ENCODE results near the gene DNAJB6. TPM values are rescaled to one million over a fixed set of nuclear protein-coding genes. Genes with fewer than 3 reads are reported as not detected.

Gene DNAJB6
- total RNA-seq, 1 donor from 2014 or later: 97.2 TPM

DNA sequence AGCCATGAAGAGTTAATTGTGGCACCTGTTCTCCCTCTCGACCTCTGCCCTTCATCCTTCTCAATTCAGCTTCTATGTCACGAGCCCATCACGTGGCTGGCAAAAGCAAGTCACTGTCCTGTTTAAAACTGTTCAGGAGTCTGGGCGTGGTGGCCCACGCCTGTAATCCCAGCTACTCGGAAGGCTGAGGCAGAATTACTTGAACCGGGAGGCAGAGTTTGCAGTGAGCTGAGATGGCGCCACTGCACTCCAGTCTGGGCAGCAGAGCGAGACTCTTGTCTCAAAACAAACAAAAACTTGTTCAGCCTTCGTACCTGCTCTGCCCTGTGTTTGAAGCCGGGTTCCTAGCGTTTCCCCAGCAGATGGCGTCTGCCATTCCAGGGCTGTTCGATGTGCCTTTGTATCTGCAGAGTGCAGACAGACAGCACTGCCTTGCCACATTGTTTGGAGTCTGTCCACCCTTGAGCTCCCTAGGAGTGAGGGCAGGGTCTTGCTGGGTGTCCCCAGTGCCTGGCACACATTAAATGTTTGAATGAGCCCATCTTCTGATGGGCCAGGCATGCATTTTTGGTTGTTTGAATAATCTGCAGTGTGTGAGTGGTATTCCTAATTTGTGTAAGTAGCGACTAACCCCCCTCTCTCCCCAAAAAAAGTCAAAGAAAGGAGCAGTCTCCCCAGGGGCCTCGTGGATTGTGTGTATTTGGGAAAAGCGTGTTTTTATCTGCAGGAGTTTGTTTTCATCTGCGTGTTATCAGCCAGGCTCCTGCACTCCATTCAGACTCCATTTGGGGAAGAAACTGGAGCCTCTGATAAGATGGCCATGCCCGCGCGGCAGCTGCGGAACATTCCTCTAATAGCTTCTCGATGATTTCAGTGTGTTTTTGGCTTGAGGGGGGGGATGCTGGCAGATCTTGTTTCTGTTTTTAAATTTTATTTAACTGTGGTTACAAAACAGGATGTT is 61.2 kb downstream of the DNAJB6 start:
- Mint-ChIP-seq H3K4me3 (peak overlapping the region; percentile 32), H3K36me3 (peaks cover 22% of the 10 kb centered on the region), H3K9me3 (no peaks in the 10 kb centered on the region), H3K27me3 (no peaks in the 10 kb centered on the region), H3K4me1 (ENCODE audit: unreplicated experiment) (peaks cover 16% of the 10 kb centered on the region), H3K27ac (peak overlapping the region; percentile 88)
- no peak for DNase-seq (ENCODE audit: extremely low spot score, unreplicated experiment)
- TF ChIP-seq, protein P1, sequence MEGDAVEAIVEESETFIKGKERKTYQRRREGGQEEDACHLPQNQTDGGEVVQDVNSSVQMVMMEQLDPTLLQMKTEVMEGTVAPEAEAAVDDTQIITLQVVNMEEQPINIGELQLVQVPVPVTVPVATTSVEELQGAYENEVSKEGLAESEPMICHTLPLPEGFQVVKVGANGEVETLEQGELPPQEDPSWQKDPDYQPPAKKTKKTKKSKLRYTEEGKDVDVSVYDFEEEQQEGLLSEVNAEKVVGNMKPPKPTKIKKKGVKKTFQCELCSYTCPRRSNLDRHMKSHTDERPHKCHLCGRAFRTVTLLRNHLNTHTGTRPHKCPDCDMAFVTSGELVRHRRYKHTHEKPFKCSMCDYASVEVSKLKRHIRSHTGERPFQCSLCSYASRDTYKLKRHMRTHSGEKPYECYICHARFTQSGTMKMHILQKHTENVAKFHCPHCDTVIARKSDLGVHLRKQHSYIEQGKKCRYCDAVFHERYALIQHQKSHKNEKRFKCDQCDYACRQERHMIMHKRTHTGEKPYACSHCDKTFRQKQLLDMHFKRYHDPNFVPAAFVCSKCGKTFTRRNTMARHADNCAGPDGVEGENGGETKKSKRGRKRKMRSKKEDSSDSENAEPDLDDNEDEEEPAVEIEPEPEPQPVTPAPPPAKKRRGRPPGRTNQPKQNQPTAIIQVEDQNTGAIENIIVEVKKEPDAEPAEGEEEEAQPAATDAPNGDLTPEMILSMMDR (conservative IDR thresholded peaks at IDR 0.05): peak; percentile 69

DNA sequence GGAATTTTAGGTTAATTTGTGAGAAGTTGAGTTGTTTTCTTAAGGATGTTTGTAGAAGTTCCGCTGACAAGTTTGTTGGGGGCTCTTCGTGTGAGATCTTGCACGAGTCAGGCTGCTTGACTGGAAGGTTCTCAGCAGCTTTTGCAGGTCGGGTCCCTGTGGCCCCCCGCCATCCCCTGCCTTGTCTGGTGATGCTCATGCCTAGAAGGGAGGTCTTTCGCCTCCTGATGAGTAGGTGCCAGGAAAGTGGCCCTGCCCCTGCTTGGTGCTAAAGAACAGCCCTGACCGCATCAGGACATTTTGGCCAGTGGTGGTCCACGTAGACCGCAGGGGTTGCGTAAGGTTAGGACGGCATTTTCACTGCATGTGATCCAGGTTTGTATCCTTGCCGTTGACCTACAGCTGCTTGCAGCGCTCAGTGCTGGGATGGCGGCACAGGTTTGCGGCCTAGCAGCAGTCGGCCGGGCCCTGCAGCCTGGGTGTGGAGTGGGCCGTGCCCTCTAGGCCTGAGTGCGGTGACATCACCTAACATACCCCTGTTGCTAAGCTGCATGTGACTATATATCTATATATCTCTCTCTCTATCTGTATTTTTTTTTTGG is 62.4 kb downstream of the DNAJB6 start:
- Mint-ChIP-seq H3K4me3 (no peak overlapping the region), H3K4me1 (ENCODE audit: unreplicated experiment) (peaks cover 17% of the 10 kb centered on the region), H3K27ac (peak overlapping the region; percentile 88), H3K36me3 (peaks cover 22% of the 10 kb centered on the region), H3K9me3 (no peaks in the 10 kb centered on the region), H3K27me3 (no peaks in the 10 kb centered on the region)
- TF ChIP-seq, protein P1 (conservative IDR thresholded peaks at IDR 0.05): no peak
- DNase-seq (ENCODE audit: extremely low spot score, unreplicated experiment): no peak

DNA sequence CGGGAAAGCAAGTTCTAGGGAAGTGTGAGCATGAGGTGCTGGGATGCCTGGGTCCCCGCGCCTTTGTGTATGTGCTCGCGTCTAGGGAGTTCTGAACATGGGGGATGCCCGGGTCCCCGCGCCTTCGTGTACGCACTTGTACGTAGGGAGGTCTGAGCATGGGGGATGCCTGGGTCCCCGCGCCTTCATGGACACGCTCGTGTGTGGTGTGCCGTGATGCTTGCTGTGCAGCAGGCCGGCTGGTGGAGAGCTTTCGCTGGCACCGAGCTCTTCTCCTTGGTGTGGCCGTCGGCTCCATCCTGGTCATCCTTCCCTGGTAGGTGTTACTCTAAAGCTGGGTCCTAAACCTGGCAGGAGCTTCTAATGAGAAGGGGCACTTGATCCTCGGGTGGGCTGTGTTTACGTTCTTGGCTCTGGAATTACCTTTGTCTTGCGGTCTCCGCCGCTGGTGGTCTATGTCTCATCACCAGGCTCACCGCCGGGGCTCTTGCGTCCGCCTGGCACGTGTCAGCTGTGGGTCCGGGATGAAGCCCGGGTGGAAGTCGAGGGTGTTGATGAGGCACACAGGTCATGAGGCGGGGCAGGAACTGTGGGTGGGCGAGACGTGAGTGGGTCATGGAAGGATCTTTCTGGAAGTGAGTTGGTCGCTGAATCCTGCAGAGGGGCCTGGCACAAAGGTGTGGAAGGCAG is 63.5 kb downstream of the DNAJB6 start:
- peaks cover 17% of the 10 kb centered on the region for H3K4me1 Mint-ChIP-seq (ENCODE audit: unreplicated experiment)
- H3K9me3 Mint-ChIP-seq: no peaks in the 10 kb centered on the region
- H3K4me3 Mint-ChIP-seq: no peak overlapping the region
- TF ChIP-seq, protein P1 (conservative IDR thresholded peaks at IDR 0.05): no peak
- no peak for DNase-seq (ENCODE audit: extremely low spot score, unreplicated experiment)
- H3K27ac Mint-ChIP-seq: no peak overlapping the region
- H3K36me3 Mint-ChIP-seq: peaks cover 22% of the 10 kb centered on the region
- no peaks in the 10 kb centered on the region for H3K27me3 Mint-ChIP-seq

DNA sequence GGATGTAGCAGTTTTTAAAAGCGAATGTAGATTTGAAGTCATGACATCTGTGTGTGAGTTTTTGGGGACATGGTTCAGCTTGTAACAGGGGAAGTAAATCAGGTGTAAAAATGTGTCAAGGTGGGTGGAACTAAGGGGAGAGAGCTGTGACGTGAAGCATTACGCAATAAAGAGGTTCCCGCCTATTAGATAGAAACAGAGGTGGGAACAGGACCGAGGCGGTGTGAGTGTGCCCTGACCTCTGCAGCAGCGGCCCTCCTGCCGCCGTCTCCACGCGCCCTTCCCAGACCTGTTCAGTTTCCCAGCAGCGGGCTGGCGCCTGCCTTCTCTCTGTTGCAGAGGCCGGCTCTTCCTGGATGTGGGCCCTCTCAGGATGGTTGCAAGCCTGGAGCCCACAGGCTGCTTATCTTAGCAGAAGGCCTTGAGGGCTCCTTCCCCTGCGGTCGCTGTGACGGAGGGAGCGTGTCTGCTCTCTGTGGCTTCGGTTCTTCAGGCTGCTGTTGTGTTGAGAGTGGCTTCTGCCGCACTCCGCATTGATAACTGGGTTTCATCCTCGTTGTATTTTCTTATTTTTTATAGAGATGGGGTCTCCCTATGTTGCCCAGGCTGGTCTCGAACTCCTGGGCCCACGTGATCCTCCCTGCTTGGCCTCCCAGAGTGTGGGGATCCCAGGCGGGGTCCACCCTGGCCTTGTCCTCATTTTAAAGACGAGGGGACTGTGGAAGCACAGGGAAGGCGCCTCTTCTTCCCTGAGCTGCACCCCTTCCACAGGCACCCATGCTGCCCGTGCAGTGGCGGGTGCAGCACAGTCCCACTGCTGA is 65.0 kb downstream of the DNAJB6 start:
- Mint-ChIP-seq H3K27ac (no peak overlapping the region), H3K4me1 (ENCODE audit: unreplicated experiment) (peaks cover 17% of the 10 kb centered on the region), H3K36me3 (peaks cover 22% of the 10 kb centered on the region), H3K4me3 (no peak overlapping the region), H3K9me3 (no peaks in the 10 kb centered on the region), H3K27me3 (no peaks in the 10 kb centered on the region)
- no peak for DNase-seq (ENCODE audit: extremely low spot score, unreplicated experiment)
- TF ChIP-seq, protein P1 (conservative IDR thresholded peaks at IDR 0.05): no peak

DNA sequence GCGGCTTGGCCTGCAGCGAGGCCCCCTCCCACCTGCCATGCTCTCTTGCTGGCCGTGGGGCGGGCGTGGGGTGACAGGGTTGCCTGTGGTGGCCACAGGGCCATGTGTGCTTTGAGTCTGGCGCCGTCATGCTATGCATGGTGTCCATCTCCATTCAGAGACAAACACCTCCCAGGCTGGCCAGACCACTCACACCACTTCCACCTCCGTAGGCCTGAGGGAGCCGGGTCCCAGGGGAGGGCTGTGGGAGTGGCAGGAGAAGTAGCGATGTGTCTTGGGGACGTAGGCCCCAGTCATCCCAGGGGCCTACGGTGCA is 65.5 kb downstream of the DNAJB6 start:
- DNase-seq (ENCODE audit: extremely low spot score, unreplicated experiment): no peak
- no peaks in the 10 kb centered on the region for H3K9me3 Mint-ChIP-seq
- no peak overlapping the region for H3K27ac Mint-ChIP-seq
- H3K4me1 Mint-ChIP-seq (ENCODE audit: unreplicated experiment): peaks cover 17% of the 10 kb centered on the region
- no peak overlapping the region for H3K4me3 Mint-ChIP-seq
- no peaks in the 10 kb centered on the region for H3K27me3 Mint-ChIP-seq
- H3K36me3 Mint-ChIP-seq: peaks cover 22% of the 10 kb centered on the region
- TF ChIP-seq, protein P1 (conservative IDR thresholded peaks at IDR 0.05): no peak
